ENCODE data around the gene B3GALT4.

Gene B3GALT4

DNA sequence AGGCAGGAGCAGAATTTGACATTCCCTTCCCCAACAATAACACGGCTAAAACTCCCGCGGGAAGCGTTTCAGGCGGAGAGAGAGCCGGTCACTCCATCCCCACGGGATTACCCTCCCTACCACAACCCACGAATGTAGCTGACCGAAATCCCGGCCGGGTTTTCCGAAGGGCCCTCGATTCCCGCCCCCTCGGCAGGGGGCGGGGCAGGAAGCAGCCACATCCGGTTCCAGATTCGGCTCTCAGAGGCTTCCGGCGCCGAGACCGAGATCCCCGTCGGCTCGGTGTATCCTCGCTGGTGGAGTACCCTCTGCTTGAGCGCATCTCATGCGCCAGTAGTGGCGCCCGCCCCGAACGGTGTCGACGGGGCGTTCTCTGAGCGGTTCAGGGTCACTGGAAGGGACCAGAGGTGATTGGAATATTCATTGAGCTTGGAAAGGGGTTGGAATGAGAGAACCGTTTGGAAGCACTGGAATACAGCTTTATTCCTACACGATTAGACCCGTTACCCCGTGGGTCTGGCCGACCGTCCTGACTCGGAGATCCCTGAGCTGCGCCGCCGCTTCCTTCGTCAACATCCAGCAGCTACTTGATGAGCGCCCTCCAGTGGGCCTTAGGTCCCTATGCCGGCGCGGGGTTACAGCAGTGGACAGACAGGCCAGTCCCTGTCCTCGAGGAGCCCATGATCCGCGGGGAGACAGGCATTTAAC lies 22.5 kb downstream of the B3GALT4 start:
- H3K27ac ChIP-seq (ENCODE audit: low read depth, low read length), result peak overlapping the region; percentile 90
- peaks cover 5% of the 10 kb centered on the region for H3K4me1 ChIP-seq (ENCODE audit: control insufficient read depth, insufficient read depth, low read length)
- H3K9ac ChIP-seq (ENCODE audit: low read length), result peak overlapping the region; percentile 92
- H3K36me3 ChIP-seq (ENCODE audit: control insufficient read depth, insufficient read depth, low read length), result peaks cover 13% of the 10 kb centered on the region
- peak overlapping the region; percentile 82 for H3K4me3 ChIP-seq (ENCODE audit: low read length)
- no peaks in the 10 kb centered on the region for H3K27me3 ChIP-seq (ENCODE audit: control insufficient read depth, insufficient read depth, low read length)

DNA sequence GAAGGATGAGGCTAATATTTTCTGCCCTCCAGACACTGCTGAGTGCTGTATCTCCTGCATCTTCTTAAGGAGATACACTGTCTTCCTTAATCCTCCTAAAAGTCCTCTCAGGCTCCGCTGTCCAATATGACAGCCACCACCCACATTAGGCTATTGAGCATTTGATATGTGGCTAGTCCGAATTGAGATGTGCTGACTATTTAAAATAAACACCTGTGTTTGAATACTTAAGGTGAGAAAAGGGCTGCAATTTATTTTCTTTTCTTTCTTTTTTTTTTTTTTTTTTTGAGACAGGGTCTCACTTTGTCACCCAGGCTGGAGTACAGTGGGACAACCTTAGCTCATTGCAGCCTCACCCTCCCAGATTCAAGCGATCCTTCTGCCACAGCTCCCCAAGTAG lies 25.0 kb downstream of the B3GALT4 start:
- no peak overlapping the region for H3K4me3 ChIP-seq (ENCODE audit: low read length)
- no peak overlapping the region for H3K27ac ChIP-seq (ENCODE audit: low read depth, low read length)
- no peaks in the 10 kb centered on the region for H3K27me3 ChIP-seq (ENCODE audit: control insufficient read depth, insufficient read depth, low read length)
- H3K9ac ChIP-seq (ENCODE audit: low read length), result no peak overlapping the region
- H3K36me3 ChIP-seq (ENCODE audit: control insufficient read depth, insufficient read depth, low read length), result peaks cover 24% of the 10 kb centered on the region
- H3K4me1 ChIP-seq (ENCODE audit: control insufficient read depth, insufficient read depth, low read length), result peaks cover 5% of the 10 kb centered on the region

DNA sequence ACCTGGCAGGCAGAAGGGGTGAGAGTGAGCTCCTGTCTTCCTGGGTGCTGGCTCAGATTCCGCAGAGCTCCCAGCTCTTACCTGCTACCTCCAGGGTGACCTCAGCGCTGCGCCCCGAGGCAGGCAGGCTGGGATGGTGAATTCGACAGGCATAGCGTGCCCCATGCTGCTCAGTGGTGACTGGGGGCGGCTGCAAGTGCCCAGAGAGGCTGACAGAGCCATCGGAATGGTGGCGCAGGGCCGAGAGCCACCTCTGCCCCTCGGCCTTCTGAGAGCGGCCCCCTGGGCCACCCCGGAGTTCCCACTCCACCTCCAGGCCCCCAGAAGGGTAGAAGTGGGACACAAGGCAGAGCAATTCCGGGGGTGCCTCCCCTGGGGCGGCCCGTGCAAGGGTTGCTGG lies 27.3 kb downstream of the B3GALT4 start:
- H3K36me3 ChIP-seq (ENCODE audit: control insufficient read depth, insufficient read depth, low read length), result peaks cover 24% of the 10 kb centered on the region
- H3K27ac ChIP-seq (ENCODE audit: low read depth, low read length), result no peak overlapping the region
- no peak overlapping the region for H3K9ac ChIP-seq (ENCODE audit: low read length)
- no peaks in the 10 kb centered on the region for H3K27me3 ChIP-seq (ENCODE audit: control insufficient read depth, insufficient read depth, low read length)
- H3K4me3 ChIP-seq (ENCODE audit: low read length), result no peak overlapping the region
- H3K4me1 ChIP-seq (ENCODE audit: control insufficient read depth, insufficient read depth, low read length), result no peaks in the 10 kb centered on the region

DNA sequence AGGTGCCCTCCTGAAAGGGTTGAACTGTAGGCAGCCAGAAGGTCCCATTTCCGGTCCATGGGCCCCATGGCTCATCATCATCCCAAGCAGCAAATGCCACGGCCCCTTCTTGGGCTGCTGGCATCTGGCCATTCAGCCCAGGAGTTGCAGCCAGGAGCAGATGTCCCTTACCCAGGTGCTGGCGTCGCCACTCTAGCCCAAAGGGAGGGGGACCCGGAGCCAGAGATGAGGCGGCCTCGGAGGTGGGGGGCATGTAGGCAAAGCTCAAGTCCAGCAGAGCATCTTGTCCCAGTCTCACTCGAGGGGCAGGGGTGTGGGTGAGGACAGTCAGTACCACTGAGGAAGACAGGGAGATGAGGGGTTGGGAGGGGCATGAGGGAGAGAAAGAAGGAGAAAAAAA lies 28.1 kb downstream of the B3GALT4 start:
- Histone ChIP-seq H3K9ac (ENCODE audit: low read length) (no peak overlapping the region), H3K36me3 (ENCODE audit: control insufficient read depth, insufficient read depth, low read length) (peaks cover 24% of the 10 kb centered on the region), H3K4me1 (ENCODE audit: control insufficient read depth, insufficient read depth, low read length) (no peaks in the 10 kb centered on the region), H3K27me3 (ENCODE audit: control insufficient read depth, insufficient read depth, low read length) (no peaks in the 10 kb centered on the region), H3K4me3 (ENCODE audit: low read length) (no peak overlapping the region), H3K27ac (ENCODE audit: low read depth, low read length) (no peak overlapping the region)

DNA sequence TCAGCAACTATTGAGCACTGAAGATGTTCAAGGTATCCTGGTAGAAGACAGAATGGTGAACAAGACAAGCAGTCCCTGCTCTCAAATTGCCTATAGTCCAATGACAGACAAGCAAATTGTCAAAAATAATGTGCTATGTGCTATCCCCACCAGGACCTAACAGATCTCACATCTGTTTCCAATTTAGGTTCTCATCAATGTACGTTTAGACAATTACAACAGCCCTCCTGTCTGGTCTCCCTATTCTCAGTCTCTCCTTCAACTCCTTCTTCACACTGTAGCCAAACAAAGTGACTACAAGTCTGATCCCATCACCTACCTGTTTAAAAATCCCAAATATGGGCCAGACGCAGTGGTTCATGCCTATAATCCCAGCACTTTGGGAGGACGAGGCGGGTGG lies 29.4 kb downstream of the B3GALT4 start:
- Histone ChIP-seq H3K36me3 (ENCODE audit: control insufficient read depth, insufficient read depth, low read length) (peaks cover 24% of the 10 kb centered on the region), H3K4me3 (ENCODE audit: low read length) (peak overlapping the region; percentile 2), H3K27me3 (ENCODE audit: control insufficient read depth, insufficient read depth, low read length) (no peaks in the 10 kb centered on the region), H3K27ac (ENCODE audit: low read depth, low read length) (no peak overlapping the region), H3K9ac (ENCODE audit: low read length) (no peak overlapping the region), H3K4me1 (ENCODE audit: control insufficient read depth, insufficient read depth, low read length) (no peaks in the 10 kb centered on the region)

DNA sequence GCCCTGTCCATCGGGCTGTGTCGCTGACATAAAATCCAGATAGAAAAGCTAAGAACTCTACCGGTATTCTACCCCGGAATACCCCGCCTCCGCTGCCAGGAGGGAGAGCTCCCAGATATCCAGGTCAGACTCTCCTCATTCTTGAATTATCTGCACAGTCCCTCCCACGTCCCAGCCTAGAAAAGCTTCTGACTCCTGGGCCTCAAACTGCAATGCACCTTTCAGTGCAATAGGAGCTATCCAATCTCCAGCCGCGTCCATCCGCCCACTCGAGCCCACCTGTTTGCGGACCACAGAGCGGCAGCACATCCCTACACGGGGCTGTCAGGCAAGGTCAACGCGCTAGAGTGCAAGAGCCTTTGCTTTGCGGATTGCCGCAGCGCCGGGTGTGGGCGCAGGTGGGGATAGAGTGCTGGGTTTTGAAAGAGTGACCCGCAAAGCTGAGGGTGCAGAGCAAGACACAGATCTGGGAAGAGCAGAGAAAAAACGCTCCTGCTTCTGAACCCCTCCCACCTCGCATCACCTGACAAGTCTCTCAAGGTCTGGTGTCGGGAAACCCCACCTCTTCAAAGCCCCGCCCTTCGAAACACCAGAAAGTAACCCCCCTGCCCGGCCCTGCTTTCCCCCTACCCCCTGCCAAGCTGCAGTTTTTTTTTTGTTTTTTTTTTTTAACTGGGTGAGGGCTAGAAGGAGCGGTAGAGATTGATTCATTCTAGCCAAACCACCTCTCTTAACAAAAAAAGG lies 35.6 kb downstream of the B3GALT4 start:
- H3K27me3 ChIP-seq (ENCODE audit: control insufficient read depth, insufficient read depth, low read length), result no peaks in the 10 kb centered on the region
- H3K36me3 ChIP-seq (ENCODE audit: control insufficient read depth, insufficient read depth, low read length), result no peaks in the 10 kb centered on the region
- peak overlapping the region; percentile 93 for H3K27ac ChIP-seq (ENCODE audit: low read depth, low read length)
- H3K4me1 ChIP-seq (ENCODE audit: control insufficient read depth, insufficient read depth, low read length), result peaks cover 15% of the 10 kb centered on the region
- H3K9ac ChIP-seq (ENCODE audit: low read length), result peak overlapping the region; percentile 82
- peak overlapping the region; percentile 98 for H3K4me3 ChIP-seq (ENCODE audit: low read length)

DNA sequence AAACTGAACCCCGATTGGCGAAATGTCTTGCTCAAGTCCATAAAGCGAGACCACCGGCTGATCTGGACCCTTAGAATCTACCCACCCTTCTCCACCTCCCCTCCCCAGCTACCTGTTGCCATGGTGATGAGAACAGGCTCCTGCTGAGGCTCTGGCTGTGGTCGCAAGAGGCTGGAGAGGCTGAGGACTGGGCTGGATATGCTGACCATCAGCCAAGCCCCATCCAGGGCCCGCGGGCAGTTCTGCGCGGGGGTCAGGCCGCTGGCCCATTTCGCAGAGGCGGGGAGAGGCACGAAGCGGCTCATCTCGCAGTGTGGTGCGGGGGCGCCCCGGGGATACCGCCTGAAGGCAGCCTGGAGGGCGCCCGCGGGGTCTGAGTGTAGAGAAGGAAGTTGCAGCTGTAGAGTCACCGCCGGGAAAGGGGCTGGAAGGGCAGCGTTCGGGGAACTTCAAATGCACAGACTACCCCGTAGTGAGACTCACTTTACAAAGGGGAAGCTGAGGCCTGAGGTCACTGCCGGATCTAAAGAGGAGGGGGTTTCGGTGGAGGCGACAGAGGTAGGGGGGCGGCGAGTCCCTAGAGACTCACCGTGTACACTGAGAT lies 36.3 kb downstream of the B3GALT4 start:
- H3K27ac ChIP-seq (ENCODE audit: low read depth, low read length), result peak overlapping the region; percentile 93
- H3K27me3 ChIP-seq (ENCODE audit: control insufficient read depth, insufficient read depth, low read length), result no peaks in the 10 kb centered on the region
- H3K4me1 ChIP-seq (ENCODE audit: control insufficient read depth, insufficient read depth, low read length), result peaks cover 15% of the 10 kb centered on the region
- H3K4me3 ChIP-seq (ENCODE audit: low read length), result peak overlapping the region; percentile 98
- no peaks in the 10 kb centered on the region for H3K36me3 ChIP-seq (ENCODE audit: control insufficient read depth, insufficient read depth, low read length)
- H3K9ac ChIP-seq (ENCODE audit: low read length), result peak overlapping the region; percentile 97

DNA sequence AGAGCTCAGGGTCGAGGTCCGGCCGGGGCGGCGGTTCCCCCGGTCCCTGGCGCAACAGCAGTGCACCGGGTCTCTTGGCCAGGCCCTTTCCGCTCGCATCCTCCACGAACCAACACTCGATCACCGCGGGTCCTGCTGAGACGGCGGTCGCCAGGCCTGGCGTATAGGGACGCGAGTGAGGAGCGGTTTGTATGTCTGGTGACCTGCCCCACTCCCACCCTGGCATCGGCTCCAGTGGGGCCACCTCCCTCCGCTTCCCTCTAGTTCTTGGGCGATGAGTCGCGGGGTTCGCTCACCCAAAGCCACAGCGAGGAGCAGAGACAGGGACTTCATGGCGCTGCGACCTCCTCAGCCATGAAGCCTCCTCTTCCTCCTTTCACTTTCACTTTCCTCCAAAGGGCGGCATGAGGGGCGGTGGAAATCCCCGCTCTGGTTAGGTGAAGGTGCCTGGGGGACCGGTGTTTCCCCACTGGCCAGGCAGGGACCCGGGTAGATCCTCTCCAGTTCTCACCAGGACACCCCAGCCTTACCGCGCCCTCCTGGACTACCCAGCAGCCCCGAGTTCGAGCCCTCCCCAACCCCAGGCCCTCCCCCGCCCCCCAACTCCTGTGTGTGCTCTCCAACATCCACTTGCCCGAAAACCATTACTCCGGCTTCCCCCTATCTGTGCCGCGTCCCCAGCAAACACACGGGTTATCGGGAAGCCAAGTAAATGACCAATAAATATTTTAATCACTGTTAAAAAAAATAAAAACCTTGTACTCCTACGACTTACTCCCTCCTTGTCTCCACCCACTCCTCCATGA lies 37.0 kb downstream of the B3GALT4 start, which contains the start of gene TAPBP:
TAPBP (minus strand) TSS at position 370 of the 806 bp plus-strand sequence; CDS start at position 333, 37 bp downstream.
- no peaks in the 10 kb centered on the region for H3K27me3 ChIP-seq (ENCODE audit: control insufficient read depth, insufficient read depth, low read length)
- peak within 1 kb of the TSS; percentile 98 for H3K4me3 ChIP-seq (ENCODE audit: low read length)
- H3K4me1 ChIP-seq (ENCODE audit: control insufficient read depth, insufficient read depth, low read length), result peaks cover 15% of the 10 kb centered on the region
- peak within 1 kb of the TSS; percentile 97 for H3K9ac ChIP-seq (ENCODE audit: low read length)
- H3K27ac ChIP-seq (ENCODE audit: low read depth, low read length), result peak within 1 kb of the TSS; percentile 93
- H3K36me3 ChIP-seq (ENCODE audit: control insufficient read depth, insufficient read depth, low read length), result peaks cover 3% of the 10 kb centered on the region

DNA sequence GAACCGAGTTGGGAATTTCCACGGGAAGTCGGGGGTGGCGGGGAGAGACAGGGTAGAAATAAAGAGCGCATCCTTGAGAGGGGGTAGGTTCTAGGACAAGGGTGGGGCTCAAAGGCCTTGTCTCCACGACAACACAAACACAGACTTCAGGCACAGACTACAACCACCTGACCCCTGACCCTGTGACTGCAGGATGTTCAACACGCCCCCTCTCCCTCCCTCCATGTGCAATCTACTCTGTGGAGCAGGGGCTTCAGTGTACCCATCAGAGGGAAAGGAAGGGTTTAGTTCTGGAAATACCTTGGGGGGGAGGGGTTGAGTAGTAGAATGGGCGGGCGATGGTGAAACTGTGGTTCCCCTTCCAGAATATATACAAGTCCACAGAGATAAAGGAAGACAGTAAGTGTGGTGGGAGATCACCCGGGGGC lies 37.6 kb downstream of the B3GALT4 start:
- H3K4me3 ChIP-seq (ENCODE audit: low read length), result peak overlapping the region; percentile 98
- peaks cover 8% of the 10 kb centered on the region for H3K36me3 ChIP-seq (ENCODE audit: control insufficient read depth, insufficient read depth, low read length)
- H3K9ac ChIP-seq (ENCODE audit: low read length), result no peak overlapping the region
- no peaks in the 10 kb centered on the region for H3K27me3 ChIP-seq (ENCODE audit: control insufficient read depth, insufficient read depth, low read length)
- H3K27ac ChIP-seq (ENCODE audit: low read depth, low read length), result peak overlapping the region; percentile 93
- H3K4me1 ChIP-seq (ENCODE audit: control insufficient read depth, insufficient read depth, low read length), result peaks cover 15% of the 10 kb centered on the region

DNA sequence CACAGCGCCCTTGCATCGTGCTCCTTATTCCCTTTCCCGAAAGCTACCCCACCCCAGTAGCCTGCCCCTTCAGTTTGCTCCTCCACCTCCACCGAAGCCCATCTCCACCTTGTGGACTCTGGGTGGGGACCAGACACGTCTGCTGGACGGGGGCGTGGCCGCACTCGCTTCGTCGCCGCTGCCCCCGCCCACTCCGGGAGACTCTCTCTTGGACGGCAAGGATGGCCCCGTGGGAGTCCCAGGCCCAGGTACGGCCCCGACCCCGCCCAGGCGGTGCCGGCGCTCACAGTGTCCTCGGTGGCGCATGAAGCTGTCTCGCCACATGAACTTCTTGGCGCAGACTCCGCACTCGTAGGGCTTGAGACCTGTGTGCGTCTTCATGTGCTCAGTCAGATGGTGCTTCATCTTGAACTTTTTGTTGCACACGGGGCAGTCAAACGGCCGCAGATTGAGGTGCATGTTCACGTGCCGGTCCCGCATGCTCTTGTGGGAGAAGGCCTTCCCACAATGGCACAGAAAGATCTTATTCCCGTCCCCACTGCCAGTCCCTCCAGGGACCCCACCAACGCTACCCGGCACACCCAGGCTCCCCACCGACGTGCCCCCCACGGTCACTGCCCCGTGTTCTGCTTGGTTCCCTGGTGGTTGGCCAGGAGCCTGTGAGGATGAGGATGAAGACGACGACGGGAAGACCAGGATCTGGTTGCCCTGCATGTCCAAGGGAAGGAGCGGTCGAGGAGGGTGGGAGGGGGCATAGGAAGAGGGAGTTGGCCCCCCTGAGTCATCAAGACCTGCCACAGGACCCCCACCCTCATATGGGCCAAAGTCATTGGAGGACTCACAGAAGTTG lies 38.2 kb downstream of the B3GALT4 start:
- H3K27me3 ChIP-seq (ENCODE audit: control insufficient read depth, insufficient read depth, low read length), result no peaks in the 10 kb centered on the region
- H3K4me1 ChIP-seq (ENCODE audit: control insufficient read depth, insufficient read depth, low read length), result peaks cover 15% of the 10 kb centered on the region

DNA sequence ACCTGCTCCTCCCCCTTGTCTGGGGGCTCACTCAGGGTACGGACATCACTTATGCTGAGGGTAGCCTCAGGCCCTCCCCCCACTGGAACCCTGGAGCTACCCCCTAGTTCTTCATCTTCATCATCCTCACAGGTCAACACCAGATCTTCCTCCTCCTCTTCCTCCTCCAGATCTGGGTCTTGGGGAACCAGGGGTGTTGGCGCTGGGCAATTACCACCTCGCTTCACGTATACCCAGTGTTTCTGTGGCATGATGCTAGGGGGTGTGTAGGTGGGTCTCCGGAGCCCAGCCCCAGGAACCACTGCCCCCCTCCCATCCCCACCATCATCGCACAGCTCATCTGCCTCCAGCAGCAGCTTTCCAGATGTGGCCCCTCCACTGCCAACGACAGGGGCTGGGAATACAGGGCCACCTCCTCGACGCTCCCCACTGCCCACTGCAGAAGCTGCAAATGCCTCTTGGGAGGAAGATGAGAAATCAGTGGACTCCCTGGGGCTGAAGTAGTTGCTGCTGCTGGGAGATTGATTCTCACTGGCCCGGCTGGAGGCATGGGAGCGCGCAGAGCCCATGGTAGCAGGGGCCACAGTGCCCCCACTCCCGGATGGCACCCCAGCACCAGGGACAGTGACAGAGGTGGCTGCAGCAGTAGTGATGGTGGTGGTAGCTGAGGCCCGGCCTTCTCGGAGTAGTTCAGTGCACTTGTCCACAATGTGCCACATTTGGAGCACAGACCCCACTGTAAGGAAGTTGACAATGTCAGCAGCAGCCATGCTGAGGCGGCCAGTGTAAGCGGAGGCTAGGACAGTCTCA lies 39.1 kb downstream of the B3GALT4 start:
- Histone ChIP-seq H3K9ac (ENCODE audit: low read length) (no peak overlapping the region), H3K27me3 (ENCODE audit: control insufficient read depth, insufficient read depth, low read length) (no peaks in the 10 kb centered on the region), H3K27ac (ENCODE audit: low read depth, low read length) (no peak overlapping the region), H3K36me3 (ENCODE audit: control insufficient read depth, insufficient read depth, low read length) (peaks cover 17% of the 10 kb centered on the region), H3K4me3 (ENCODE audit: low read length) (no peak overlapping the region), H3K4me1 (ENCODE audit: control insufficient read depth, insufficient read depth, low read length) (peaks cover 15% of the 10 kb centered on the region)

More for the DNA sequence above, 38.2 kb downstream of the B3GALT4 start:
- peaks cover 14% of the 10 kb centered on the region for H3K36me3 ChIP-seq (ENCODE audit: control insufficient read depth, insufficient read depth, low read length)
- H3K27ac ChIP-seq (ENCODE audit: low read depth, low read length), result peak overlapping the region; percentile 93
- H3K4me3 ChIP-seq (ENCODE audit: low read length), result peak overlapping the region; percentile 98
- H3K9ac ChIP-seq (ENCODE audit: low read length), result no peak overlapping the region

Measured in rectal smooth muscle tissue (tissue), 1 donor.